ENCODE measurements around the gene CRIP1. TPM values are rescaled to one million over a fixed set of nuclear protein-coding genes. Genes with fewer than 3 reads are reported as not detected.

CRIP1 gene
- total and polyA plus RNA-seq, 4 donors: 229 to 1,123 (median 488) TPM

DNA sequence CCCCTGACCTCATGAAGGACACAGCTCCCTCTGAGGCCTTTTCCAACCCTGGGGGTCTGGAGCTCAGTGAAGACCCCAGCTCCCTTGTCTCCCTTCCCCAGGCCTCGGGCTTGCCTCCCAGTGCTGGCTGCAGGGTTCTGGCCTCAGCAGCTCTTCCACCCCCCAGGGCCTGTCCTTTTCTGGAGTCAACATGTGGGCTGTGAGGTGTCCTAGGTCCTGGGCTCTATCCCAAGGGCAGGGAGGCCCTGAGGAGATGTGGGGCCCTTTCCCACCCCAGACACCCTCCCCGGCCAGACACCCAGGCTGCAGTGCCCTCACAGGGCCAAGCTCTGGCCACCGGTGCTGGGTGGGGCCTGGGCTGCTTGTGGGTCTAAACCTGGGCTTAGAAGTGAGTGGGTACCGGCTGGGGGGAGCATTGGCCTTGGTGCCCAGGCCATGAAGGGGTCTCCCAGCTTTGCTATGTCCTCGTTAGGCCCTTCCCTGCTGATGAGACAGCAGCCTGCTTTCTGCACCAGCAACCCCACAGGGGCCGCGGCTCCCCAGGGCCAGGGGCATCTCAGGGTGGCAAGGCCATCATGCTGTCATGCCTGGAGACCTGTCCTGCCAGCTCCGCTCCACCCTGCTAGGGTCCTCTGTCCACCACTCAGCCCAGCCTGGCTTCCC is 14.7 kb upstream of the CRIP1 start:
- intact Hi-C loops (cut with DNase I): no loop called here
- H3K4me1 ChIP-seq (ENCODE audit: control insufficient read depth in 1 of 2, insufficient read depth in 2 of 2, low read length in 2 of 2): no peaks in the 10 kb centered on the region
- peak overlapping the region in 1 of 2 donors; percentile 81 for H3K27ac ChIP-seq (ENCODE audit: low read depth in 1 of 2, low read length in 2 of 2)

DNA sequence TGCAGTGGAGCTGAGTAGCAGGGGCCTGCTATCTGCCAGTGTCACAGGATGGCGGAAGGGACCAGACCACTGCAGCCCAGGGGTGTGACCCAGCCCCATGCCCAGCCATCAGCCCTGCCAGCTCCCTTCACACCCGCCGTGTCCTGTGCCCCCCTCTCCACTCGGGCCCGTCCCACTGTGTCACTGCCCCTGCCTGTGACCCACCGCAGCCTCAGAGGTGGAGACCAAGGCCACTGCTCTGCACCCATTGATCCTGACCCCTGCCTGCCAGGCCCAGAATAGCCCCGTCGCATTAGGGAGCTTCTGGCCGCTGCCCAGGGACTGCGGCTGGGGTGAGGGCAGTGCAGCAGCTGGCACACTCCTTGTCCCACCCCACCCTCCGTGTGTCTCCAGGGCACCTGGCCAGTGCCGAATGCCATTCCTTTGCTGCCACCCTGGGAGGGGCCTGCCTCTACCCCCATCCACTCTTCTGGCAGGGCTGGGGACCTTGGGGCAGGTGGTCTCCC is 14.1 kb upstream of the CRIP1 start:
- Histone ChIP-seq H3K27ac (ENCODE audit: low read depth in 1 of 2, low read length in 2 of 2) (peak overlapping the region; percentile 8 to 81), H3K4me3 (ENCODE audit: low read length in 2 of 2) (no peak overlapping the region), H3K27me3 (ENCODE audit: control insufficient read depth in 1 of 2, insufficient read depth in 2 of 2, low read length in 1 of 2) (no peaks in the 10 kb centered on the region), H3K4me1 (ENCODE audit: control insufficient read depth in 1 of 2, insufficient read depth in 2 of 2, low read length in 2 of 2) (no peaks in the 10 kb centered on the region), H3K36me3 (ENCODE audit: control insufficient read depth in 1 of 2, insufficient read depth in 2 of 2, low read length in 1 of 2) (no peaks in the 10 kb centered on the region), H3K9me3 (ENCODE audit: control insufficient read depth, low read length) (no peaks in the 10 kb centered on the region)
- ATAC-seq (ENCODE audit: low FRiP score): peak; percentile 0
- peak; percentile 71 to 91 for DNase-seq
- intact Hi-C loops (cut with DNase I): no loop called here
- 10 to 15% methylated on average over 12 of the region's 12 CpGs for WGBS, 2 donors

More for the DNA sequence above, 14.7 kb upstream of the CRIP1 start:
- H3K27me3 ChIP-seq (ENCODE audit: control insufficient read depth in 1 of 2, insufficient read depth in 2 of 2, low read length in 1 of 2): no peaks in the 10 kb centered on the region
- H3K36me3 ChIP-seq (ENCODE audit: control insufficient read depth in 1 of 2, insufficient read depth in 2 of 2, low read length in 1 of 2): no peaks in the 10 kb centered on the region
- 53 to 59% methylated on average over 8 of the region's 8 CpGs for WGBS, 2 donors
- H3K4me3 ChIP-seq (ENCODE audit: low read length in 2 of 2): no peak overlapping the region
- DNase-seq (no peak), ATAC-seq (ENCODE audit: low FRiP score) (no peak)
- no peaks in the 10 kb centered on the region for H3K9me3 ChIP-seq (ENCODE audit: control insufficient read depth, low read length)

DNA sequence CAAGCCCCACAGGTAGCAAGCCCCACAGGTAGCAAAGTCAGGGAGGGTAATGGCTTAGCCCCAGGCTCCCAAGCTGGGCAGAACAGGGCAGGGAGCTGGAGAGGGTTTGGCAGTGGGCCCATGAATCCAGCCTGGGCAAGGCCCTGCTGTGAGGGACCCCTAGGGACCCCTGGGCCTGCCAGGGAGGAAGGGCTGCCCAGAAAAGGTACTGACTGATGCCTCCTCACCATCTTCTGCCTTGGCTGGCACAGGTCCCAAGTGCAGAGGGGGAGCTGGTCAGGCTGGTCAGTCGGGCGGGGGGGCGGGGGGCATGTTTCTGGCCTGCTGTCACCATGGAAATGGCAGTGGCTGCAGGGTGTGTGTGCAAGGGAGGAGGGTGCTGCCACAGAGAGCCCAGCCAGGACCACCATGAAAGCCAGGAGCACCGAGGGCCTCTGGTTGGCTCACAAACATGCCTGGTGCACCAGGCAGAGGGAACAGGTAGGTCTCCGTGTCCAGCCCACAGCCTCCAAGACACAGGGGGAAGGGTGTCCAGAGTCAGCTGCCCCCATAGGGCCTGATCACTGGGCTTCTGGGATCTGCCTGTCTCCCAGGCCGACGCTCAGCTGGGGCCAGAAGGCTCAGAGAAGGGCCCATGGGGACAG is 13.5 kb upstream of the CRIP1 start:
- ATAC-seq (ENCODE audit: low FRiP score) (peak; percentile 2), DNase-seq (peak; percentile 81 to 92)
- H3K36me3 ChIP-seq (ENCODE audit: control insufficient read depth in 1 of 2, insufficient read depth in 2 of 2, low read length in 1 of 2): no peaks in the 10 kb centered on the region
- intact Hi-C loops (cut with DNase I): no loop called here
- 1 to 3% methylated on average over 7 of the region's 7 CpGs for WGBS, 2 donors
- no peaks in the 10 kb centered on the region for H3K9me3 ChIP-seq (ENCODE audit: control insufficient read depth, low read length)
- no peaks in the 10 kb centered on the region for H3K27me3 ChIP-seq (ENCODE audit: control insufficient read depth in 1 of 2, insufficient read depth in 2 of 2, low read length in 1 of 2)
- H3K4me1 ChIP-seq (ENCODE audit: control insufficient read depth in 1 of 2, insufficient read depth in 2 of 2, low read length in 2 of 2): no peaks in the 10 kb centered on the region
- peak overlapping the region; percentile 8 to 81 for H3K27ac ChIP-seq (ENCODE audit: low read depth in 1 of 2, low read length in 2 of 2)
- no peak overlapping the region for H3K4me3 ChIP-seq (ENCODE audit: low read length in 2 of 2)

DNA sequence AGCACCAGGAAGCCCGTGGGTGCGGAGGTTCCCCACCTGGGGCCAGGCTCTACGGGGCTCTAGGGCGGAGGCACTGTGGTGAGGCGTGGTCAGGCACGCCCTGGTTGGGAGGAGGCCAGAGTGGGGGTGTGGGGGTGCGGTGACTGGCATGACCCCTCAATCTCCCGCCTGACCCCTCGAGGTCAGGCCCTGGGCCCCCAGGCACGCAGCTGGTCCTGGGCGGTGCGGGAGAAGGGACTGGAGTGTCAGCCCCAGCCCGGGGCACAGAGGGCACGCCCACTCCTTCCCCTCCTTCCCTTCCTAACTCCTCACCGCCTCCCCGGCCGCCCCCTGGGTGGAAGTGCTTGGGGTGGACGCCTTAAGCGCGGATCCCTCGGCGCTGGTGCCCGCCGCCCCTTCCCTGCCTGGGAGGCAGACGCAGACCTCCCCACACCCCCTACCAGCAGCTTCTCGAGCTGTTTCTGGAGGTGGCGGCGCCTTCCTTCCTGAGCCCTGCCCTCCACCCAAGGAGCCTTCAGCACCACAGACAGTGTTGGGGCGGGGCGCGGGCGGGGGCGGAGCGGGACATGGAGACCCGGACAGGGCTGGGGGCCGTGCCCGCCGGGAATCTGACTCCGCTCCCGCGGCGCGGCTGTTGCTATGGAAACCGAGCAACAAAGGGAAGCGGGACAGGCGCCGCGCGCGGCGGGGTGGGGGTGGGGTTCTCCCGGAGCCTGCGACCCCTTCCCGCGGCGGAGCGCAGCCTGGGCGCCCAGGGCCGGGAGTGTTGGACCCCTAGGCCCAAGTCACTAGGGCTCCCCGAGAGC is 12.8 kb upstream of the CRIP1 start:
- H3K4me3 ChIP-seq (ENCODE audit: low read length in 2 of 2): peak overlapping the region; percentile 79 to 84
- no peaks in the 10 kb centered on the region for H3K27me3 ChIP-seq (ENCODE audit: control insufficient read depth in 1 of 2, insufficient read depth in 2 of 2, low read length in 1 of 2)
- H3K36me3 ChIP-seq (ENCODE audit: control insufficient read depth in 1 of 2, insufficient read depth in 2 of 2, low read length in 1 of 2): no peaks in the 10 kb centered on the region
- H3K4me1 ChIP-seq (ENCODE audit: control insufficient read depth in 1 of 2, insufficient read depth in 2 of 2, low read length in 2 of 2): no peaks in the 10 kb centered on the region
- intact Hi-C loops (cut with DNase I): no loop called here
- 1 to 2% methylated on average over 47 to 60 of the region's 60 CpGs for WGBS, 2 donors
- peak overlapping the region; percentile 44 to 75 for H3K27ac ChIP-seq (ENCODE audit: low read depth in 1 of 2, low read length in 2 of 2)
- DNase-seq (peak; percentile 96 to 99), ATAC-seq (ENCODE audit: low FRiP score) (peak; percentile 76)
- no peaks in the 10 kb centered on the region for H3K9me3 ChIP-seq (ENCODE audit: control insufficient read depth, low read length)

DNA sequence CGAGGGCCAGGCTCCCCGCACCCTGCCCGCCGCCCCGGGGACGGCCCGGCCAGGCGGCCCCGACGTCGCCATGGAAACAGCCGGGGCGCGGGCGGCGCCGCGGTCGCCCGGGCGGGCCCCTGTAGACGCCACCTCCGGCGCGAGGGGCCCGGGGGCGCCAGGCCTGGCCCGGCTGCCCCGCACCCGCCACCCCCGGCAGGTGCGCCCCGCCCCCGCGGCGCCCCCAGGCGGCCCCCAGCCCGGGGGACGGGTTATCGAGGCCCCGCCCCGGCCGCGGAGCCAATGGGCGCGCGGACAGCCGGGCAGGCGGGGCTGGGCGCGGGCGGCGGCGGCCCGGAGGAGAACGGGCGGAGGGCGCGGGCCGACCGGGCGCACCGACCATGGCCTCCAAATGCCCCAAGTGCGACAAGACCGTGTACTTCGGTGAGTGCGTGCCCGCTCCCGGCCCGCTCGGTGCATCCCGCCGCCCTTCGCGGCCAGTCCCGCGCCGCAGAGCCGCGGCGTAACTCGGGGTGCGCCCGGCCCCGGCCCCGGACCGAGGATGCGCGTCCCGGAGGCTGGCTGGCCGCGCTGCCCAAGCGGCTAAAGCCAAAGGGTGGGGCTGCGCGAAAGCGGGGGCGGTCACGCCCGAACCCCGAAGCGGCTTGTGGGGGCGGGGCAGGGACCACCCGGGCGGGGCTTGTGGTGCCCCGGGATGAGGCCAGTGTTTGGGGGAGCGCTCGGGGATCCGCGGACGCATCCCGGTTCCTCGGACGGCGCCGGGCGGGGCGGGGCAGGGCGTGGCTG is 12.0 kb upstream of the CRIP1 start, which contains the start of gene CRIP2:
Gene CRIP2, plus strand, starts transcription at position 339 of the 786 bp plus-strand sequence. Its CDS starts 42 bp downstream, at position 381.
- Histone ChIP-seq H3K27ac (ENCODE audit: low read depth in 1 of 2, low read length in 2 of 2) (peak within 1 kb of the TSS; percentile 77 to 78), H3K4me3 (ENCODE audit: low read length in 2 of 2) (peak within 1 kb of the TSS; percentile 79 to 84), H3K4me1 (ENCODE audit: control insufficient read depth in 1 of 2, insufficient read depth in 2 of 2, low read length in 2 of 2) (no peaks in the 10 kb centered on the region), H3K9me3 (ENCODE audit: control insufficient read depth, low read length) (no peaks in the 10 kb centered on the region), H3K36me3 (ENCODE audit: control insufficient read depth in 1 of 2, insufficient read depth in 2 of 2, low read length in 1 of 2) (no peaks in the 10 kb centered on the region), H3K27me3 (ENCODE audit: control insufficient read depth in 1 of 2, insufficient read depth in 2 of 2, low read length in 1 of 2) (no peaks in the 10 kb centered on the region)
- intact Hi-C loops (cut with DNase I): no loop called here
- peak; percentile 3 for ATAC-seq (ENCODE audit: low FRiP score)
- WGBS, 2 donors: 1% methylated on average over 55 to 118 of the region's 118 CpGs
- peak in 1 of 2 donors; percentile 68 for DNase-seq

DNA sequence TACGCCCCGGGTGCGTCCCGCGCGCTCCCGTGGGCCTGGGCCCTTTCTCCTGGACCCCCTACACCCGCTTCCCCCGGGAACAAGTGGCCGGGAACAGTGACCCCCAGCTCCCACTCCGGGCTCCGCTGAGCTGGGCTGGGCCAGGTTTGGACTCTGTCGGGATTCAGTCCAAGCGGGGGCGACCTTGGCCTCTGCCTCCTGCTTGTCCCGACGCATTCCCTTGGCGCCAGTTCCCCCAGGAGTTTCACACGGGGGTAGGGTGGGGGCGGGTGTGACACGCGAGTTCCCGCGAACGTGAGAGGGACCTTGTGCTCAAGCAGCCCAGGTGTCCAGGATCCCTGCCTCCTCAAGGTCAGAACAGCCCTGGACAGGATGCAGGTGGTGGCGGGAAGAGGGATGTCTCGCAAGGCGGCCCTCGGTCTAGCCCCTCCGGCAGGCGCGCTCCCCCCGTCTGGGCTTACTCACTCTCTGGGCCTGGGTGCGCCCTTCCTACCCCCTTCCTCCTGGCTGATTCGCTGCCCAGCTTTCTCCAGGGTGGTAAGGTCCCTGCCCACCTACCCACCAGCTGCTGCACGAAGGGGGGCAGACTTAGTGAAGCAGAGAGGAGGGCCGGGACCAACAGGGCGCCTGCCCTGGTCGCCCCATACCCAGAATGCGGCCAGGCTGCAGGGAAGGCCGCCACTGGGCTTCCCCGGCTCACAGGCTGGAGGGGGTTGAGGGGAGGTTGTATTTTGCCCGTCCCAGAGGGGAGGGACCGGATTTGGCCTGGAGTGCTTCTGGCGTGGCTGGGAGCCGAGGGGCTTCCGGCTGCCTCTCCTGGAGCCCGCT is 11.2 kb upstream of the CRIP1 start:
- peak overlapping the region; percentile 79 to 84 for H3K4me3 ChIP-seq (ENCODE audit: low read length in 2 of 2)
- H3K4me1 ChIP-seq (ENCODE audit: control insufficient read depth in 1 of 2, insufficient read depth in 2 of 2, low read length in 2 of 2): no peaks in the 10 kb centered on the region
- no peaks in the 10 kb centered on the region for H3K9me3 ChIP-seq (ENCODE audit: control insufficient read depth, low read length)
- WGBS, 2 donors: 0 to 1% methylated on average over 46 to 48 of the region's 48 CpGs
- H3K36me3 ChIP-seq (ENCODE audit: control insufficient read depth in 1 of 2, insufficient read depth in 2 of 2, low read length in 1 of 2): no peaks in the 10 kb centered on the region
- DNase-seq (peak; percentile 83 to 93), ATAC-seq (ENCODE audit: low FRiP score) (peak; percentile 30)
- H3K27ac ChIP-seq (ENCODE audit: low read depth in 1 of 2, low read length in 2 of 2): peak overlapping the region; percentile 77 to 78
- H3K27me3 ChIP-seq (ENCODE audit: control insufficient read depth in 1 of 2, insufficient read depth in 2 of 2, low read length in 1 of 2): no peaks in the 10 kb centered on the region
- intact Hi-C loops (cut with DNase I): no loop called here

DNA sequence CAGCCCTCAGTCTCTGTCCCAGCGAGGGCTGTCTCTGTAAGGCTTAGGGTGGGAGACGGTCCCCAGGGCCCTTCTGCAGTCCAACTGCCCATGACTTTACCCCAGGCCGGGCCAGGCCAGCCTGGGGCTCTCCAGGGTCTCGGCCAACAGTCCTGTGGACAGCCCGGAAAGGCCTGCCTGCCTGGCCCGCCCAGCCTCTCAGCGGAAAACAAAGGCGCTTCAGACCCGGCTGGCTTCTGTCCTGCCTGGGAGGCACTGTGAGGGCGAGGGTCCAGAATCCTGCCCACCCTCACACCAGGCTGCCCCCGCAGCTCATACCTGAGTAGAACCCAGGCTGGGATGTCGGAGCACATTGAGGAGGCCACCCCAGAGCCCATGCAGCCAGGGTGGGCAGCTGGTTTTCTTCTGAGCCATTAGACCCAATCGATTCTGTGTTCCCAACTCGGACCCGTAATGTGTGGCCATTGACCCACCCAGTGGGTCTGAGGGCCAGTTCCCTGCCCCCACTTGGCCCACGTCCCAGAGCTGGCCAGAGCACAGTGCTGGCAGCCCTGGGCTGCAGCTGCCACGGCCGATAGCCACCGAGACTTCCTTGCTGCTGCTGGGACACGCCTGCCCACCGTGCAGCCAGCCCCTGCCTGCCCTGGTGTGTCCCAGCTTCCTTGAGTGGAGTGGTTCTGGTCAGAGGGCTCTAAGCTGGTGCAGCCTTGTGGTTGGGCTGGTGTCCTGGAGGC is 10.4 kb upstream of the CRIP1 start:
- DNase-seq: peak in 1 of 2 donors; percentile 80
- ATAC-seq (ENCODE audit: low FRiP score): peak; percentile 5
- H3K27me3 ChIP-seq (ENCODE audit: control insufficient read depth in 1 of 2, insufficient read depth in 2 of 2, low read length in 1 of 2): no peaks in the 10 kb centered on the region
- no peaks in the 10 kb centered on the region for H3K4me1 ChIP-seq (ENCODE audit: control insufficient read depth in 1 of 2, insufficient read depth in 2 of 2, low read length in 2 of 2)
- no peaks in the 10 kb centered on the region for H3K9me3 ChIP-seq (ENCODE audit: control insufficient read depth, low read length)
- H3K36me3 ChIP-seq (ENCODE audit: control insufficient read depth in 1 of 2, insufficient read depth in 2 of 2, low read length in 1 of 2): no peaks in the 10 kb centered on the region
- peak overlapping the region; percentile 43 to 84 for H3K4me3 ChIP-seq (ENCODE audit: low read length in 2 of 2)
- intact Hi-C loops (cut with DNase I): no loop called here
- H3K27ac ChIP-seq (ENCODE audit: low read depth in 1 of 2, low read length in 2 of 2): peak overlapping the region; percentile 2 to 78
- WGBS, 2 donors: 2 to 3% methylated on average over 20 to 21 of the region's 21 CpGs

Data from aorta (tissue), 5 donors.